GM13977 (cell line): Measurements from ENCODE around the gene KLHL17.

ENCODE experiments used
- DNase-seq: peaks from one replicate; pipeline ENCODE4 v3.0.0; 2012; ENCODE audit warnings: low spot score
- in situ Hi-C: fragments of 300-500 bp; cut with MboI; formaldehyde crosslinking; loops from one replicate; pipeline ENCODE4 v1.12.0; 2022; ENCODE audit warnings: low sequenced_read_pairs, low pct_unique_long_range_greater_than_20kb, mixed read lengths, inconsistent platforms; ENCODE audit not compliant: unreplicated experiment
- TF ChIP-seq, protein P1 (sequence below): IDR thresholded peaks from 2 replicates; pipeline ENCODE4 v1.5.1; 2012; ENCODE audit warnings: mild to moderate bottlenecking, control low read depth; ENCODE audit not compliant: insufficient read depth; ENCODE audit errors: extremely low read depth, missing control alignments

KLHL17 gene

DNA sequence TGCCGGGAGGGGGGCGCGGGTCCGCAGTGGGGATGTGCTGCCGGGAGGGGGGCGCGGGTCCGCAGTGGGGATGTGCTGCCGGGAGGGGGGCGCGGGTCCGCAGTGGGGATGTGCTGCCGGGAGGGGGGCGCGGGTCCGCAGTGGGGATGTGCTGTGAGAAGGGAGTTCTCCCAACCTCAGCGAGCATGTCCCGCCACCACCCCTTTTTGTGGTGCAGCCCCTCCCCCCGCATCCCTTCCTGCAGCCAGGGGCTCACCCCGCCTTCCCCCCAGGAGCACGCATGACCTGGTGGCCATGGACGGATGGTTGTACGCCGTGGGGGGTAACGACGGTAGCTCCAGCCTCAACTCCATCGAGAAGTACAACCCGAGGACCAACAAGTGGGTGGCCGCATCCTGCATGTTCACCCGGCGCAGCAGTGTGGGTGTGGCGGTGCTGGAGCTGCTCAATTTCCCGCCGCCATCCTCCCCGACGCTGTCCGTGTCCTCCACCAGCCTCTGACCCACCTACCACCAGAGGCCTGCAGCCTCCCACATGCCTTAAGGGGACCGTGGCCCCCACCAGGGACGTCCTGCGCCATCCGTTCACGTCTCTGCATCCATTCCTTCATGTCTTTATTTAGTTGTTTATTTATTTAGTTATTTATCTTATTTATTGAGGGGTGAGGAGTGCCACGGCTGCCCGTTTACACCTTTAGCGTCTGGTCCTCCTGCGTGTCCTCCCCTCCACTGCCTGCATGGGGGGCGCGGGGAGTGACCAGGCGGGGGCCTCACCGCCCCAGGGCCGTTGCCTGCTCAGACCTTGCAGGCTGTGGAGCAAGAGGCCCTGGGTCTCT is 4.5 kb downstream of the KLHL17 start:
- DNase-seq, result no peak
- TF ChIP-seq, protein P1, sequence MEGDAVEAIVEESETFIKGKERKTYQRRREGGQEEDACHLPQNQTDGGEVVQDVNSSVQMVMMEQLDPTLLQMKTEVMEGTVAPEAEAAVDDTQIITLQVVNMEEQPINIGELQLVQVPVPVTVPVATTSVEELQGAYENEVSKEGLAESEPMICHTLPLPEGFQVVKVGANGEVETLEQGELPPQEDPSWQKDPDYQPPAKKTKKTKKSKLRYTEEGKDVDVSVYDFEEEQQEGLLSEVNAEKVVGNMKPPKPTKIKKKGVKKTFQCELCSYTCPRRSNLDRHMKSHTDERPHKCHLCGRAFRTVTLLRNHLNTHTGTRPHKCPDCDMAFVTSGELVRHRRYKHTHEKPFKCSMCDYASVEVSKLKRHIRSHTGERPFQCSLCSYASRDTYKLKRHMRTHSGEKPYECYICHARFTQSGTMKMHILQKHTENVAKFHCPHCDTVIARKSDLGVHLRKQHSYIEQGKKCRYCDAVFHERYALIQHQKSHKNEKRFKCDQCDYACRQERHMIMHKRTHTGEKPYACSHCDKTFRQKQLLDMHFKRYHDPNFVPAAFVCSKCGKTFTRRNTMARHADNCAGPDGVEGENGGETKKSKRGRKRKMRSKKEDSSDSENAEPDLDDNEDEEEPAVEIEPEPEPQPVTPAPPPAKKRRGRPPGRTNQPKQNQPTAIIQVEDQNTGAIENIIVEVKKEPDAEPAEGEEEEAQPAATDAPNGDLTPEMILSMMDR, result no peak
- in situ Hi-C loops, result no loop called here

DNA sequence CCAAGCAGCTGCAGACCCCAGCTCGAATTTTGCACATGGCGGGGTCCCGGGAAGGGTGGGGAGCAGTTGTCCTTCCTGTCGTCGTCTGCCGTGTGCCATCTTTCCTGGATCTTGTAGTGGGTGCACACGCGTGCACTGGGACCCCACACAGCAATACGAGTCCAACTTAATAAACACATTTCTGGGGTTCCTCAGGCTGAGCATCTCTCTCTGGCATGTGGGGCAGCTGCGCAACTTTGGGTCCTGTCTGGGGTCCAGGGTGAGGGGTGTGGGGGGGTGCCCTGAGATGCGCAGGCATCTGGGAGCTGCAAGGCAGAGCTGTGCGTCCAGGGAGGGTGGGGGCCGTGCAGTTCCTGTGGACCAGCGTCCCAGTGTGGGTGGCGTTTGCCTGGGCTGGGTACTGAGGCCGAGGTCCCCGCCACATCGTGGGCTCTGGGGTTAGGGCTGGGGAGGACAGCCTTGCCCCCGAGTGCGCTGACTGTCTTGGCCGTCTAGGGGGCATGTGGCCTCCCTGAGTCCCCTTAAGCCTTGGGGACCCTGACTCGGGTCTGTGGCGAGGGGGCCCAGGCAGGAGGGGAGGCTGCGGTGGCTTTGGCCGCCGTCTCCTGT is 5.2 kb downstream of the KLHL17 start:
- TF ChIP-seq, protein P1, result no peak
- in situ Hi-C loops, result no loop called here
- DNase-seq, result no peak

DNA sequence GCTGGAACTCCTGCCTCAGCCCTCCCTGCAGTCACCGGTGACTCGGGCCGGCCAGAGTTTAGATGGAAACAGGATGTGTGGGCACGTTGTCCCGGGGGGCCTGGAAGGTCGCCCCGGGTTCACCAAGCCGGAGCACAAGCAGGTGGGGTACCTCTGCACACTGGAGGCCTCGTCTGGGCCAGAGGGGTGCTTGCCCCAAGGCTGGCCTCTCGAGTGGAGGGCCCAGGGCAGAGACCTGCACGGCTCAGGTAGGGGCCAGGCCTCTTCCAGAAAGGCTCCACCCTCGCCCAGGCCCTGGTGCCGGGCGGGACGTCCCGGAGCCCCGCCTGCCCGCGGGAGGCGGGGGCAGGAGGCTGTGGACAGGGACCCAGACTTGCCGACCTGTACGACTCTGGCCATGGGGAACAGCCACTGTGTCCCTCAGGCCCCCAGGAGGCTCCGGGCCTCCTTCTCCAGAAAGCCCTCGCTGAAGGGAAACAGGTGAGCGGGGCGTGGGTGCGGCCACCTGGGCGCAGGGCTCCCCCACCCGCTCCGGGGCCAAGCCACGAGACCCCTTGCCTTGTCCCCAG is 5.8 kb downstream of the KLHL17 start, which contains the start of gene PLEKHN1:
PLEKHN1 (plus strand) TSS at position 348 of the 569 bp plus-strand sequence; CDS start at position 398, 50 bp downstream.
- peak; percentile 74 for DNase-seq
- TF ChIP-seq, protein P1, result no peak
- in situ Hi-C loops, result no loop called here

DNA sequence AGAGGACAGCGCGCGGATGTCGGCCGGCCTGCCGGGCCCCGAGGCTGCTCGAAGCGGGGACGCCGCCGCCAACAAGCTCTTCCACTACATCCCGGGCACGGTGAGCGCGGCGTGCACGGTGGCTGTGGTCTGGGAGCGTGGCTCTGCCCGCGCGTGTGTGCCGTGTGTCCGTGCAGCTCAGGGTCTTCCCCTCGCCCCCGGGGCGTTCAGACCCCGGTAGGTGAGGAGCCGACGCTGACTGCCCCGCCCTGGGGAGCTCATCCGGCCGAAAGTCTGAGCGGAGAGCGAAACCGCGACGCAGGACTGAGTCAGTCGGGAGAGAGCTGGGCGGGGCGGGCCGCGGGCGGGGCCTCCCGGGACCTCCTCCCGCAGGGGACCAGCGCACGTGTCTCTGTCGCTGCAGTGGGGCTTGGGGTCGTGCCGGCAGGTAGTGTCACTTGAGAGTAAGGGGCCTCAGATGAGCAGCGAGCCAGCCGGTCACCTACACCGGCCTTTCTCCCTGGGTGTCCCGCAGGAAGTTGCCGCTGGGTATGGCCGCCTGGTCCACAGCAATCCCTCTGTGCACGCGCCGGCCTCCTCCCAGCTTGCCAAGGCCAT is 6.4 kb downstream of the KLHL17 start:
- DNase-seq, result peak; percentile 91
- TF ChIP-seq, protein P1, result no peak
- in situ Hi-C loops, result no loop called here

DNA sequence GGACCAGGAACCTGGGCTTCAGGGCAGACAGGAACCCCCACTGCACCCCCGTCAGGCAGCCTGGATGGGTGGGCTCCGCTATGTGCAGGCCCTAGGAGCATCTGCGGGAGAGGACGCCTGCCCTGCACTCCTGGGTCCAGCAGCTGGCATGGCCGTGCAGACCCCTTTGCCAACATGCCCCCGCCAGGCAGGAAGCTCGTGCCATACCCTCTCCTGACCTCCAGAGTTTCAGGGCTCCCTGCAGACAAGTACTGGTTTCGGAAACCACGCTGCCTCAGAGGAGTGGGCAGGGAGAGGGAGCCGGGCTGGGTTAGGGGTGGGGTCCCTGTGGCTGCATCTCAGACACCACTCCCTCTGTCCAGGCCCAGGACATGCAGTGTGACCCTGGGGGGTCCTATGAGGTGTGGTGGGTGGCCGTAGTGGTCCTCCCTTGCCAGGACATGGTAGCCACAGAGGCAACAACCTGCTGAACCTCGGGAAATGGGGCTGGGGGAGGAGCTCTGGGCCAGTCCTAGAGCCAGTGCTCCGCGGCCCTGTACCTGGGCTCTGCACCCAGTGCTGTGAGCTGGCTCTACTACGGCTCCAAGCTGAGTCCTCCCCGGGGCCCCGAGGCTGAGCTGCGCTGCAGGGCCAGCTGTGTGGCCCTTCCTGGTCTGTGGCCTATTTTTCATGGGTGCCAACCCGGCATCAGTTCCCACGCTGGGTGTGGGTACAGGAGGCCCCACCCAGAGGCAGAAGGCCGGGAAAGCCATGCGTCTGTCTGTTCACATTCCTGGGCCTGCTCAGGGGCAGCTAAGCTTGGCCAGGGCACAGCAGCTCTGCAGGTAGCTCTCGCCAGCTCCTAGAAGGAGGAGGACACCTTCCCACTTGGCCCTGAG is 7.3 kb downstream of the KLHL17 start:
- in situ Hi-C loops, result no loop called here
- TF ChIP-seq, protein P1, result no peak
- DNase-seq, result no peak
